ENCODE measurements around the gene RAF1. TPM values are rescaled to one million over a fixed set of nuclear protein-coding genes. Genes with fewer than 3 reads are reported as not detected.

The RAF1 gene
- total RNA-seq, 4 donors from 2014 or later, result 121 to 133 (median 126) TPM

GRCh38 chr3:12583280-12583679, 80.6 kb downstream of the RAF1 start:
- H3K9me3 ChIP-seq, result no peaks in the 10 kb centered on the region
- DNase-seq, result no peak
- no peak overlapping the region for H3K4me3 ChIP-seq
- H3K4me1 ChIP-seq, result no peaks in the 10 kb centered on the region
- TF ChIP-seq POLR2A (IDR thresholded peaks at IDR 0.05) (no peak), CTCF (IDR thresholded peaks at IDR 0.05) (no peak)
- H3K27me3 ChIP-seq, result no peaks in the 10 kb centered on the region
- no peak overlapping the region for H3K27ac ChIP-seq
- peaks cover 2 to 93% (median 3%) of the 10 kb centered on the region in 3 donors for H3K36me3 ChIP-seq

- DNase-seq, result no peak
- peaks cover 2 to 93% (median 3%) of the 10 kb centered on the region in 3 donors for H3K36me3 ChIP-seq
- H3K4me3 ChIP-seq, result no peak overlapping the region
- H3K27ac ChIP-seq, result no peak overlapping the region
- no peaks in the 10 kb centered on the region for H3K4me1 ChIP-seq
- no peaks in the 10 kb centered on the region for H3K27me3 ChIP-seq
- TF ChIP-seq POLR2A (IDR thresholded peaks at IDR 0.05) (no peak), CTCF (IDR thresholded peaks at IDR 0.05) (no peak)
- H3K9me3 ChIP-seq, result no peaks in the 10 kb centered on the region
These were observed 81.2 kb downstream of the RAF1 start for GRCh38 chr3:12582730-12583129.

- no peaks in the 10 kb centered on the region for H3K9me3 ChIP-seq
- no peak for TF ChIP-seq POLR2A (IDR thresholded peaks at IDR 0.05)
- no peak for TF ChIP-seq CTCF (IDR thresholded peaks at IDR 0.05)
- no peaks in the 10 kb centered on the region for H3K27me3 ChIP-seq
- H3K4me1 ChIP-seq, result no peaks in the 10 kb centered on the region
- no peak for DNase-seq
- peaks cover 2 to 93% (median 2%) of the 10 kb centered on the region in 3 donors for H3K36me3 ChIP-seq
- no peak overlapping the region for H3K27ac ChIP-seq
- no peak overlapping the region for H3K4me3 ChIP-seq
These were observed 84.0 kb downstream of the RAF1 start for GRCh38 chr3:12579905-12580304.

- no peak overlapping the region for H3K27ac ChIP-seq
- no peaks in the 10 kb centered on the region for H3K9me3 ChIP-seq
- TF ChIP-seq CTCF (IDR thresholded peaks at IDR 0.05) (no peak), POLR2A (IDR thresholded peaks at IDR 0.05) (no peak)
- no peak overlapping the region for H3K4me3 ChIP-seq
- peaks cover 0 to 93% (median 2%) of the 10 kb centered on the region in 3 donors for H3K36me3 ChIP-seq
- DNase-seq, result no peak
- no peaks in the 10 kb centered on the region for H3K27me3 ChIP-seq
- H3K4me1 ChIP-seq, result no peaks in the 10 kb centered on the region
These were observed 84.5 kb downstream of the RAF1 start for GRCh38 chr3:12579456-12579855.

- H3K4me1 ChIP-seq, result no peaks in the 10 kb centered on the region
- no peaks in the 10 kb centered on the region for H3K9me3 ChIP-seq
- TF ChIP-seq CTCF (IDR thresholded peaks at IDR 0.05) (no peak), POLR2A (IDR thresholded peaks at IDR 0.05) (no peak)
- H3K27ac ChIP-seq, result no peak overlapping the region
- no peaks in the 10 kb centered on the region for H3K27me3 ChIP-seq
- no peak overlapping the region for H3K4me3 ChIP-seq
- no peak for DNase-seq
- peaks cover 0 to 93% (median 2%) of the 10 kb centered on the region in 3 donors for H3K36me3 ChIP-seq
These were observed 85.2 kb downstream of the RAF1 start for GRCh38 chr3:12578742-12579141.

- peaks cover 0 to 93% (median 0%) of the 10 kb centered on the region in 3 donors for H3K36me3 ChIP-seq
- no peaks in the 10 kb centered on the region for H3K27me3 ChIP-seq
- no peak overlapping the region for H3K27ac ChIP-seq
- no peak for DNase-seq
- TF ChIP-seq CTCF (IDR thresholded peaks at IDR 0.05) (no peak), POLR2A (IDR thresholded peaks at IDR 0.05) (no peak)
- H3K9me3 ChIP-seq, result no peaks in the 10 kb centered on the region
- no peak overlapping the region for H3K4me3 ChIP-seq
- H3K4me1 ChIP-seq, result no peaks in the 10 kb centered on the region
These were observed 86.5 kb downstream of the RAF1 start for GRCh38 chr3:12577379-12577778.
